Measurements from ENCODE around the gene GLIS1. TPM values are rescaled to one million over a fixed set of nuclear protein-coding genes. Genes with fewer than 3 reads are reported as not detected.

GLIS1 gene
- total RNA-seq, 1 experiment from 2014 or later = 0.13 TPM

DNA sequence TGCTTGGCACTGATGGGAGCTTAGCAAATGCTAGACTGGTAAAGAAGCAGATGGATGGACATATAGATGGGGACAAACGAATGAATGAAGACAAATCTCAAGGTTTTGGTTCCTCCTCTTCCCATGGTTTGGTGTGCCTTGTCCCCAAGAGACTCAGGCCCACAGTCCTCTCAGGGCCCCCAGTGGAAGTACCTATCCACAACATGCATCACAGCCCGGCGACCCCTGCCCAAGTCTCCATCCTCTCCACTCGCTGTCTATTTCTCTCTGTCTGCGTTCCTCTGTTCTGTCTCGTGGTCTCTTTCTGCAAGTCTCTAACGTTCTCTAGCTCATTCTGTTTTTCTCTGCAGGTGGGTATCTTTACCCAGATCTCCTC is 85.8 kb downstream of the GLIS1 start:
- ChIA-PET POLR2A (ENCODE audit: low non-redundant PET) (no interaction called here), CTCF (no interaction called here)
- H3K9me3 ChIP-seq (ENCODE audit: low read depth, low read length, poor library complexity, severe bottlenecking) = no peaks in the 10 kb centered on the region
- H3K27me3 ChIP-seq (replicated peaks; ENCODE audit: insufficient read depth, low read depth, low read length, poor library complexity) = no peaks in the 10 kb centered on the region
- H3K36me3 ChIP-seq (ENCODE audit: insufficient read depth, low read length, poor library complexity, severe bottlenecking) = no peaks in the 10 kb centered on the region
- intact Hi-C loops (cut with micrococcal nuclease; ENCODE audit: unreplicated experiment) = no loop called here
- DNase-seq (ENCODE audit: low spot score) = no peak
- no TSS peak for BruUV-seq (replicated peaks)
- TF ChIP-seq EZH2 (IDR thresholded peaks at IDR 0.05; ENCODE audit: borderline replicate concordance, low read depth, low read length, poor library complexity, severe bottlenecking) = no peak
- TF ChIP-seq, protein P1, sequence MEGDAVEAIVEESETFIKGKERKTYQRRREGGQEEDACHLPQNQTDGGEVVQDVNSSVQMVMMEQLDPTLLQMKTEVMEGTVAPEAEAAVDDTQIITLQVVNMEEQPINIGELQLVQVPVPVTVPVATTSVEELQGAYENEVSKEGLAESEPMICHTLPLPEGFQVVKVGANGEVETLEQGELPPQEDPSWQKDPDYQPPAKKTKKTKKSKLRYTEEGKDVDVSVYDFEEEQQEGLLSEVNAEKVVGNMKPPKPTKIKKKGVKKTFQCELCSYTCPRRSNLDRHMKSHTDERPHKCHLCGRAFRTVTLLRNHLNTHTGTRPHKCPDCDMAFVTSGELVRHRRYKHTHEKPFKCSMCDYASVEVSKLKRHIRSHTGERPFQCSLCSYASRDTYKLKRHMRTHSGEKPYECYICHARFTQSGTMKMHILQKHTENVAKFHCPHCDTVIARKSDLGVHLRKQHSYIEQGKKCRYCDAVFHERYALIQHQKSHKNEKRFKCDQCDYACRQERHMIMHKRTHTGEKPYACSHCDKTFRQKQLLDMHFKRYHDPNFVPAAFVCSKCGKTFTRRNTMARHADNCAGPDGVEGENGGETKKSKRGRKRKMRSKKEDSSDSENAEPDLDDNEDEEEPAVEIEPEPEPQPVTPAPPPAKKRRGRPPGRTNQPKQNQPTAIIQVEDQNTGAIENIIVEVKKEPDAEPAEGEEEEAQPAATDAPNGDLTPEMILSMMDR (conservative IDR thresholded peaks at IDR 0.05; ENCODE audit: low read depth, low read length) = no peak
- H3K4me1 ChIP-seq (ENCODE audit: insufficient read depth, low read length, poor library complexity, severe bottlenecking) = no peaks in the 10 kb centered on the region
- no peak overlapping the region for H3K27ac ChIP-seq (ENCODE audit: low read depth, low read length, poor library complexity, severe bottlenecking)
- H3K4me3 ChIP-seq (ENCODE audit: low read depth, low read length, poor library complexity, severe bottlenecking) = no peak overlapping the region

DNA sequence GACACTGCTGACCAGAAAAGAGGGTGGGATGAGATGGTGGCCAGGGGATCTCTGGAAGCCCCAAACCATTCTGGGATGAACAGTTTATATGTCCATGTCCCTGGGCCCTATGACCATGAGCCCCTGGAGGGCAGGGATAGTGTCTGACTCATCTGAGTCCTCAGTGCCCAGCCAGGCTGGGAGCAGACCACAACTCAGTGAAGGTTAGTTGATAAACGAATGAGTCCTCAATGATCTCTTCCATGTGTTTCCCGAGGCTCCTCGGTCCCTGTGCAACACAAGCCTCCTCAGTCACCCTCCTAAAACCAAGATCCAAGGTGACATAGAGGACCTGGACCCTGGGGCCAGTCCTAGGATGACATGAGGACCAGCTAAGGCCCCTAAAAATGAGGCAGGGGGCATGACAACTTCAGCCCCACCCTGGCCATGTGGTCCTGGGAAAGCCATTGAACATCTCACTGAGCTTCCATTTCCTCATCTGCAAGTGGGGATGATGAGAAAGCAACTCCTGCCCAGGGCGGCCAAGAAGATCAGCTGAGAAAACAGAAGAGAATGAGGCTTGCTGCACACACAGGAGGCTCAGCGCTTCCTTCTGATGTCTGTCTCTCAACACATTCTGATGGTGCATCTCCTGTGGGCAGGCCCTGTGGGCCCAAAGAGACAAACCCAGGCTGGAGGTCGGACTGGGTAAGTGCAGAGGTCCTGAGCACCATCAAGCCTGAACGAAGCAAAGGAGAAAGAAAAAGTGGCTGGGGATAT is 86.3 kb downstream of the GLIS1 start:
- no peaks in the 10 kb centered on the region for H3K4me1 ChIP-seq (ENCODE audit: insufficient read depth, low read length, poor library complexity, severe bottlenecking)
- no peak overlapping the region for H3K4me3 ChIP-seq (ENCODE audit: low read depth, low read length, poor library complexity, severe bottlenecking)
- H3K36me3 ChIP-seq (ENCODE audit: insufficient read depth, low read length, poor library complexity, severe bottlenecking) = no peaks in the 10 kb centered on the region
- no TSS peak for BruUV-seq (replicated peaks)
- no peak overlapping the region for H3K27ac ChIP-seq (ENCODE audit: low read depth, low read length, poor library complexity, severe bottlenecking)
- intact Hi-C loops (cut with micrococcal nuclease; ENCODE audit: unreplicated experiment) = no loop called here
- DNase-seq (ENCODE audit: low spot score) = no peak
- ChIA-PET POLR2A (ENCODE audit: low non-redundant PET) (no interaction called here), CTCF (no interaction called here)
- H3K9me3 ChIP-seq (ENCODE audit: low read depth, low read length, poor library complexity, severe bottlenecking) = no peaks in the 10 kb centered on the region
- no peaks in the 10 kb centered on the region for H3K27me3 ChIP-seq (replicated peaks; ENCODE audit: insufficient read depth, low read depth, low read length, poor library complexity)
- TF ChIP-seq, protein P1 (conservative IDR thresholded peaks at IDR 0.05; ENCODE audit: low read depth, low read length) = no peak
- no peak for TF ChIP-seq EZH2 (IDR thresholded peaks at IDR 0.05; ENCODE audit: borderline replicate concordance, low read depth, low read length, poor library complexity, severe bottlenecking)

DNA sequence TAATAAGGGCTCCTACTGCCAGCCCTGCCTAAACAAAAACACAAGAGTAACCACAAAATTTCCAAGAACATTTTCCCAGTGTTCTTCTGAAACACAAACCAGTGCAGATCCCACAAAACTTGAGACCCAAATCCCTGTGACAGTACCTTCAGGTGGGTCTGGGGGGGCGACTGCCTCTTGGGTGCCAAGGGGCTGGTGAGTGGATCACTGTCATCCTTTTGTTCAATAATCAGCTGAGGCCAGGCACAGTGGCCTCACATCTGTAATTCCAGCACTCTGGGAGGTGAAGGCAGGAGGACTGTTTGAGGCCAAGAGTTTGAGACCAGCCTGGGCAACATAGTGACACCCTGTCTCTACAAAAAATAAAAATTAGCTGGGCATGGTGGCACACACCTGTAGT is 87.6 kb downstream of the GLIS1 start:
- CTCF ChIA-PET = no interaction called here
- Histone ChIP-seq H3K4me1 (ENCODE audit: insufficient read depth, low read length, poor library complexity, severe bottlenecking) (no peaks in the 10 kb centered on the region), H3K4me3 (ENCODE audit: low read depth, low read length, poor library complexity, severe bottlenecking) (no peak overlapping the region), H3K27me3 (replicated peaks; ENCODE audit: insufficient read depth, low read depth, low read length, poor library complexity) (no peaks in the 10 kb centered on the region), H3K27ac (ENCODE audit: low read depth, low read length, poor library complexity, severe bottlenecking) (no peak overlapping the region), H3K36me3 (ENCODE audit: insufficient read depth, low read length, poor library complexity, severe bottlenecking) (no peaks in the 10 kb centered on the region), H3K9me3 (ENCODE audit: low read depth, low read length, poor library complexity, severe bottlenecking) (no peaks in the 10 kb centered on the region)
- no peak for DNase-seq (ENCODE audit: low spot score)
- POLR2A ChIA-PET (ENCODE audit: low non-redundant PET) = no interaction called here
- no TSS peak for BruUV-seq (replicated peaks)
- TF ChIP-seq, protein P1 (conservative IDR thresholded peaks at IDR 0.05; ENCODE audit: low read depth, low read length) = no peak
- TF ChIP-seq EZH2 (IDR thresholded peaks at IDR 0.05; ENCODE audit: borderline replicate concordance, low read depth, low read length, poor library complexity, severe bottlenecking) = no peak
- intact Hi-C loops (cut with micrococcal nuclease; ENCODE audit: unreplicated experiment) = no loop called here

Data from A673 (cell line).